ENCODE data around the gene CFAP210.

DNA sequence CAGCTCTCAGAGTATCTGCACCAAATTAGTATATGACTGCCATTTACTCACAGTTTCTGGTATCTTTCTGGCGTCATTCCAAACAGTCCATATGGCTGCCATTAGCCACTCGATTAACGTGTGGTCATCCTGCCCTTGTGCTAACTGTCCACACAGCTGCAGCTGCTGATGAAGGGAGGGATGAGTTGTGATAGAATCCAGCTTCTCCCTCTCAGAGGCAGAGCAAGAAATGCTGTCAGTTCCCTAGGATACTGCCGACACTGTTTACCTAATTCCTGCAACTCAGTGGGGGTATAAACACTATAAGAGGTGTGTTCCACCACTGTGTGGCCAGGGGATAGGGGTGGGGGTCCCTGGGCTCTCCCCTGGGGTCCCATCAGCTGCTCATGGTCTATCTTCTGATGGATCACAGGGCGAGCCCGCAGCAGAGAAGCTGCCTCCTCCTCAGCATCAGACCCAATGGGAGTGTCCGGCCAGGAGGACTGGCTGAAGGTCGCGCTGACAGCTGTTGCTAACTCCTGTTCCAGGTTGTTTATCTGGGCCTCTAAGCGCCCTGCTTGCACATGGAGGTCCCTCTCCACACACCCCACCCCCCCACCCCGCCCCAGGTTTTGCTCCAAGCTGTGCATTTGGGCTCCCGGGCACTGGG is 22.2 kb upstream of the CFAP210 start:
- TF ChIP-seq CTCF (IDR thresholded peaks at IDR 0.05) (no peak), POLR2A (IDR thresholded peaks at IDR 0.05) (no peak)

Data from breast epithelium (tissue), 3 donors.